Esophagus (tissue), 2 donors: ENCODE results near the gene GSAP. TPM values are rescaled to one million over a fixed set of nuclear protein-coding genes. Genes with fewer than 3 reads are reported as not detected.
A peak's percentile ranks its signal among the peaks of the same experiment; 100 is the strongest.
"Not testable (repeated sequence)": the region's sequence is repeated elsewhere in the genome, so short reads cannot be mapped to it uniquely, and the experiment has no call there.

Experiments used
- H3K27ac ChIP-seq, 2 donors: one replicate each; pipeline ENCODE4 v1.5.1; 2013; ENCODE audit warnings: low read depth in 2 of 2, mild to moderate bottlenecking in 2 of 2, inconsistent platforms in 1 of 2, low read length in 1 of 2, moderate library complexity in 1 of 2
- H3K27me3 ChIP-seq, 2 donors: one replicate each; pipeline ENCODE4 v1.6.1; 2013; ENCODE audit warnings: low read length in 2 of 2, control low read depth in 1 of 2, mild to moderate bottlenecking in 1 of 2; ENCODE audit not compliant: insufficient read depth in 2 of 2, control insufficient read depth in 1 of 2
- H3K36me3 ChIP-seq, 2 donors: one replicate each; pipeline ENCODE4 v1.6.1; 2013; ENCODE audit warnings: low read length in 1 of 2; ENCODE audit not compliant: control insufficient read depth in 2 of 2, insufficient read depth in 2 of 2
- H3K4me1 ChIP-seq, 2 donors: one replicate each; pipeline ENCODE4 v1.6.1; 2013; ENCODE audit warnings: low read length in 1 of 2; ENCODE audit not compliant: control insufficient read depth in 2 of 2, insufficient read depth in 2 of 2
- H3K4me3 ChIP-seq, 2 donors: one replicate each; pipeline ENCODE4 v1.5.1; 2013; ENCODE audit warnings: low read length in 2 of 2, mild to moderate bottlenecking in 2 of 2, low read depth in 1 of 2, moderate library complexity in 1 of 2
- H3K9me3 ChIP-seq, 2 donors: one replicate each; pipeline ENCODE4 v1.6.1; 2013; ENCODE audit warnings: mild to moderate bottlenecking in 2 of 2, low read depth in 1 of 2, low read length in 1 of 2, moderate library complexity in 1 of 2; ENCODE audit not compliant: control insufficient read depth in 2 of 2, insufficient read depth in 1 of 2
- WGBS, 2 donors: extraction: QIAGEN DNeasy Blood & Tissue Kit; methylation state at CpG; one replicate each; pipeline ENCODE4 v1.1.7; 2013; 5-methylcytosine and 5-hydroxymethylcytosine counted together
- polyA plus RNA-seq, 2 donors: library from polyadenylated mRNA; stranded (reverse); fragments of 200-250 nt; gene quantifications; one replicate each; pipeline ENCODE4 v1.2.3, GENCODE V29; 2013
- donor health status: healthy with polysubstance abuse.
- donor health status: Bipolar disorder and iron deficiency.

Gene GSAP, protein sequence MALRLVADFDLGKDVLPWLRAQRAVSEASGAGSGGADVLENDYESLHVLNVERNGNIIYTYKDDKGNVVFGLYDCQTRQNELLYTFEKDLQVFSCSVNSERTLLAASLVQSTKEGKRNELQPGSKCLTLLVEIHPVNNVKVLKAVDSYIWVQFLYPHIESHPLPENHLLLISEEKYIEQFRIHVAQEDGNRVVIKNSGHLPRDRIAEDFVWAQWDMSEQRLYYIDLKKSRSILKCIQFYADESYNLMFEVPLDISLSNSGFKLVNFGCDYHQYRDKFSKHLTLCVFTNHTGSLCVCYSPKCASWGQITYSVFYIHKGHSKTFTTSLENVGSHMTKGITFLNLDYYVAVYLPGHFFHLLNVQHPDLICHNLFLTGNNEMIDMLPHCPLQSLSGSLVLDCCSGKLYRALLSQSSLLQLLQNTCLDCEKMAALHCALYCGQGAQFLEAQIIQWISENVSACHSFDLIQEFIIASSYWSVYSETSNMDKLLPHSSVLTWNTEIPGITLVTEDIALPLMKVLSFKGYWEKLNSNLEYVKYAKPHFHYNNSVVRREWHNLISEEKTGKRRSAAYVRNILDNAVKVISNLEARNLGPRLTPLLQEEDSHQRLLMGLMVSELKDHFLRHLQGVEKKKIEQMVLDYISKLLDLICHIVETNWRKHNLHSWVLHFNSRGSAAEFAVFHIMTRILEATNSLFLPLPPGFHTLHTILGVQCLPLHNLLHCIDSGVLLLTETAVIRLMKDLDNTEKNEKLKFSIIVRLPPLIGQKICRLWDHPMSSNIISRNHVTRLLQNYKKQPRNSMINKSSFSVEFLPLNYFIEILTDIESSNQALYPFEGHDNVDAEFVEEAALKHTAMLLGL
- 10 to 100 TPM in 1 of 2 donors, 1 to 10 TPM in 1; 4.4 to 13.8 TPM for polyA plus RNA-seq

DNA sequence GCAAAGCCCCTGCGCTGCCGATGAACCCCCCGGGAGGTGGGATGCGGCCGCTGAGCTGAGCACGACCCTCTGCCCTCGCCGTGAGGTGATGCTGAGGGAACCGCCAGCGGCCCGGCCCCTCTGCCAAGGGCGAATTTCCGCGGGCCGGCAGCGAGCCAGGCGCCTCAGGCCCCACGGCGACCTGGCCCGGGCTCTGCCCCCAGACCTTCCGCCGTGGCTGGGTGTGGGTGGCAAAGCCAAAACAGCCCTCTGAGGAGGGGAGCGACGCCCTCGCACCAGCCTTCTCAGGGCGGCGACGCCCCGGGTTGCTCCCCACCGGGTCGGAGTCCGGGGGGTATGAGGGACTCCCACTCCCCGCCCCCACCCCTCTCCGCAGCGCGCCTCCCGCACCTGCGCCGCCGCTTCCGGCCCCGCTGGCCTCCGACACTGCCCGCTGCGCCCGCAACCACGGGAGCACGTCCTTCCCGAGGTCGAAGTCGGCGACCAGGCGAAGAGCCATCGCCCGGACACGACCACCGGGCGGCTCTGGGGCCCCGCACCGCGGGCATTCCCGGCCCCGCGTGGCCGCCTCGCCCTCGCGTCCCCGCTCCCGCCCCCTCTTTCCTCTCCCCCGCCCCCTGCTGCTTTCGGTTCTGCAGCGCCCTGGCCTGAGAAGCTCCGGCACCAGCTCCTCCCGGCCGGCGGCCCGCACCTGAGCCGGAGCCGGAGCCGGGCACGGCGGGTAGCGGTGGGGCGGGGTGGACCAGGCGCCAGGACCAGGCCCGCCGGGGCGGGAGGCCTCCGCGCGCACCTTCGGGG is at the start of gene GSAP:
GSAP (minus strand) TSS at position 527 of the 798 bp plus-strand sequence; CDS start at position 499, 28 bp downstream.
- Histone ChIP-seq H3K4me3 (peak within 1 kb of the TSS; percentile 71 to 79), H3K9me3 (no peaks in the 10 kb centered on the region), H3K27me3 (no peaks in the 10 kb centered on the region), H3K27ac (peak within 1 kb of the TSS; percentile 85 to 87), H3K4me1 (peaks cover 0 to 6% of the 10 kb centered on the region in 2 donors), H3K36me3 (no peaks in the 10 kb centered on the region)
- 1 to 3% methylated on average over 89 to 93 of the region's 93 CpGs for WGBS, 2 donors

DNA sequence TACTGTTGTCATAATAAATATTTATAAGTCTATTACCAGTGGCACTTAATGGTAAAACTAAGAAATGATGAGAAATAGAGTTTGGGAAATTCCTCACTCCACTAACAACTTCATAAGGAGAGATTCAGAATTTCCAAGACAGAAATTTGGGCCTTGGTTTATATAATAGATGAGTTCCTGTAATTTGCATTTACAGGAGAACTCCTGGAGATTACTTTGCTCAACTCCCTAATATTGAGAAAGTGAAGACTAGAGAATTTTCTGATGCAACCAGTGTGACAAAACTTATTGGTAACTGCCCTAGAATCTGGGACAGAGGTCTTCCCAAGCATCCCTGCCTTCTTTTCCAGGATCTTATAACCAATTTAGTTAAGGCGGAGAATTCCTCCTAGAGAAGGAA is 49.1 kb upstream of the GSAP start:
- Histone ChIP-seq H3K9me3 (no peaks in the 10 kb centered on the region), H3K4me3 (no peak overlapping the region), H3K4me1 (peaks cover 0 to 3% of the 10 kb centered on the region in 2 donors), H3K36me3 (no peaks in the 10 kb centered on the region), H3K27me3 (no peaks in the 10 kb centered on the region), H3K27ac (no peak overlapping the region)
- 97 to 98% methylated on average over 1 of the region's 1 CpG for WGBS, 2 donors

DNA sequence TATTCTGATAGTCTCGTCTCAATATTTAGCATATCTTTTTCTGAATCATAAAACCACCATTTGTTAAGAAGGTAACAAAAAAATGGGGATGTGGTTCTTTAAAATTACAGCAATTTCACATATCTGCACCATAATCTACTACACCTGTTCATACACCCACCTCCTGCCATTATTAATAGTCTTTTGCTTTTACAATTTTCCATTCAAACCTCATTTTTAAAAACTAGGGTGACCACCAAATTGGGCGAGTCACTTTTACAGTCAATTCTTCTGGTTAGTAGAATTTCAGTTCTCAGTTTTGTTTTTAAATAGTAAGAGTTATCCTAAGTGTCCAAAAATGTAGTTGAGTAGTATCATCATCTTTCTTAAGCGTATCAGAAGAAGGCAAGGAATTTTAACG is 48.4 kb upstream of the GSAP start:
- Histone ChIP-seq H3K9me3 (no peaks in the 10 kb centered on the region), H3K4me1 (peaks cover 0 to 3% of the 10 kb centered on the region in 2 donors), H3K36me3 (no peaks in the 10 kb centered on the region), H3K4me3 (no peak overlapping the region), H3K27me3 (no peaks in the 10 kb centered on the region), H3K27ac (no peak overlapping the region)
- WGBS, 2 donors = 87 to 89% methylated on average over 4 of the region's 4 CpGs

DNA sequence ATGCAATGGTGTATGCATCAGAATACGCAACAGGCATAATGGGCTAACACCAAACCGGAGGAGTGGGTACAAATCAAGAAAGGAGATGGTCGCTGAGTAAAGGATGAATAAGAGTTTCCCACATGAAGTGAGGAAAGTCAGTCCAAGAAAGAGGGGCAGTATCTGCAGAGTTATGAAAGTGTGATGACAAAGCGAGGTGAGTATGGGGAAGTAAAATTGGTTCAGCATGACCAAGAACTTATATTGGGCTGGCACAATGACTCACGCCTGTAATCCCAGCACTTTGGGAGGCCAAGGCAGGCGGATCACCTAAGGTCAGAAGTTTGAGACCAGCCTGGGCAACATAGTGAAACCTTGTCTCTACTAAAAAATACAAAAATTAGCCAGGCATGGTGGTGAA is 47.5 kb upstream of the GSAP start:
- not testable (repeated sequence) for H3K36me3 ChIP-seq, H3K27ac ChIP-seq, H3K4me3 ChIP-seq, H3K4me1 ChIP-seq, H3K9me3 ChIP-seq, H3K27me3 ChIP-seq
- WGBS, 2 donors = 73 to 75% methylated on average over 6 of the region's 6 CpGs

DNA sequence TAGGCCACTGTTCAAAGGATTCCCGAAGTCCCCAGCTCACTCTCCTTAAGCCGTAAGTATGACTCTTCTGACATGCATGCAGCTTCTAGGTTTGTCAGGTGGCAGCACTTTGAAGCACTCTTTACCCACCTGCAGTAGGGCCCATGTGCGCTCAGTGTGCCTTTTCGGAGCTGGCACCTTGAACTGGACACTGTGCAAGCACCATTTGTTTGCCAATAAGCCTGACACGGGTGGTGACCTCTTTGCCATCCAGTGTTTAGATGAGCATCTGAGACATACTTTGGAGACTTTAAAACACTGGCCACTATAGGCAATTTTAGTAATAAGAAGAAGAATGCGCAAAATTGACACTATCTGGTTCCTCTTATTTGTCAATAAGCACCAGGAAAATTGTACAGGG is 45.7 kb upstream of the GSAP start:
- Histone ChIP-seq H3K27me3 (no peaks in the 10 kb centered on the region), H3K9me3 (no peaks in the 10 kb centered on the region)
- 95 to 96% methylated on average over 6 of the region's 6 CpGs for WGBS, 2 donors

DNA sequence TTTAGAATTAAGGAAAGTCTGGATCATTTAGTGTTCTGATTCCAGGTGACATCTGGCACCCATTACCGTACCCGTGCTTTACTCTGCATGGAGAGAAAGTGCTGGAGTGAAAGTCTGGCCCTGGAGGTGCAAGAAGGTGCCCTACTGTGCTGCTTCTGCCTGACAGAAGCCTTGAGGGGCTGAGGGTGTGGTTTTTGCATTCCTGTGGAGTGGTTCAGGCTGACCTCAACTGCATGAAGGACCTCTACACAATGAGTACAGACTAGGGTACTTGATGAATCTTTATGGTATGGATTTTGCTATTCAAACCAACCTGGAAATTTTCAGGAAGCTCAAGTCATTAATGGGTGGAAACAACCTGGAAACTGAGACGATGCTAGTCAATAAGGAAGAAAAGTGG is 45.1 kb upstream of the GSAP start:
- no peak overlapping the region for H3K4me3 ChIP-seq
- H3K36me3 ChIP-seq = no peaks in the 10 kb centered on the region
- H3K27me3 ChIP-seq = no peaks in the 10 kb centered on the region
- WGBS, 2 donors = 87 to 92% methylated on average over 3 of the region's 3 CpGs
- no peaks in the 10 kb centered on the region for H3K9me3 ChIP-seq
- H3K27ac ChIP-seq = no peak overlapping the region
- peaks cover 0 to 3% of the 10 kb centered on the region in 2 donors for H3K4me1 ChIP-seq

More for the DNA sequence above, 45.7 kb upstream of the GSAP start:
- Histone ChIP-seq H3K4me1 (peaks cover 0 to 3% of the 10 kb centered on the region in 2 donors), H3K27ac (no peak overlapping the region), H3K4me3 (no peak overlapping the region), H3K36me3 (no peaks in the 10 kb centered on the region)

DNA sequence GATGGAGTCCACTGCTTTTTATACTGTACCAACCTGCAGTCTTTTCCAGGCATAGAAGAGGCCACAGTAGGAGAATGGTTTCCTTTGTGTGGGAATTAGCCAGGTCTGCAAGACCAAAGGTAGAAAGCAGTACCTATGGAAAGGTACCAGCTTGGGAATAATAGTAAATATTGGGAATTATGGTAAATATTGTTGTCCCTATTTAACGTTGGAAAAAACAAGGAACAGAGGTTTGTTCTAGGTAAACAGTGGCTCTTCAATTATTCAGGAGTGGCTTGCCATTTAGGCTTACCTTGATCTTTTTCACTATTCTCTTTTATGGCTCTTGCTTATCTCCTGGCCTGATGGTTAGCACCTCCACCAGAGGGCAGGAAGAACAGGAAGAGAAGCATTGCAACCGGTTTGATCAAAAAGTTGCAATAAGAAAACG is 43.9 kb upstream of the GSAP start:
- WGBS, 2 donors = 50 to 54% methylated on average over 3 of the region's 3 CpGs
- Histone ChIP-seq H3K27ac (no peak overlapping the region), H3K9me3 (no peaks in the 10 kb centered on the region)

DNA sequence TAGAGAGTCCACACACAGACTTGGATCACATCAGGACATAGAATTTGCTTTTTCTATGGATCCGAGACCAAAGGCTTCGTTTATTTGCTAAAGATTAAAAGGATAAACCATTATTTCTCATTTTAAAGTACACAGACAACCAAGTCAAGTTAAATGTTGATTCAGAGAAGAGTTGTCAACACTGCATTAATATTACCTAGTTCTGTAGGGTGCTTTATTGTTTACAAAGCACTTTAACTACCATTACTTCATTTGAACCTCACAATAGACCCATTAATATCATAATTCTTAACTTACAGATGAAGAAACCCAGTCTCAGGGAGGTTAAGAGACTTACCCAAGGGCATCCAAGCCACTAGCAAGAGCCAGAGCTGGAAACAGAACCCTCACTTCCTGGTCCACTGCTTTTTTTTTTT is 43.2 kb upstream of the GSAP start:
- H3K36me3 ChIP-seq = no peaks in the 10 kb centered on the region
- 85% methylated on average over 2 of the region's 2 CpGs for WGBS, 2 donors
- no peaks in the 10 kb centered on the region for H3K9me3 ChIP-seq
- no peak overlapping the region for H3K27ac ChIP-seq
- no peak overlapping the region for H3K4me3 ChIP-seq
- peaks cover 0 to 3% of the 10 kb centered on the region in 2 donors for H3K4me1 ChIP-seq
- no peaks in the 10 kb centered on the region for H3K27me3 ChIP-seq

More for the DNA sequence above, 43.9 kb upstream of the GSAP start:
- H3K4me1 ChIP-seq = peaks cover 0 to 3% of the 10 kb centered on the region in 2 donors
- no peaks in the 10 kb centered on the region for H3K27me3 ChIP-seq
- H3K4me3 ChIP-seq = no peak overlapping the region
- H3K36me3 ChIP-seq = no peaks in the 10 kb centered on the region

DNA sequence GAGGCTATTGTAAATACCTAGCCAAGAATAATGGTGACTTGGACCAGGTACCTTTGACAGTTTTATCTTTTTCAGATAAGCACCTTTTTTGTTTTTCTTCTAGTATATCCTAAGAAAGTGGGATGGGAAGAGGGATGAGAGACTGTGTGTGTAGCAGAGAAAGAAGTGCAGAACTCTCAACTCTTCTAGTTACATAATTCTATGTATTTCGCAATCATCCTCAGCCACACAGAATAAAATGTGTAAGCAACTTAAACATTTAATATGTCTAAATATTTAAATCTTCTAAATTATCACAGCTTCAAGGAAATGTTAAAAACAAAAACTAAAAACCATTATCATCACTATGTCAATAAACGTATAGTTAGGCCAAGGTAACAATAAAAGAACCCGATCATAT is 42.6 kb upstream of the GSAP start:
- no peaks in the 10 kb centered on the region for H3K36me3 ChIP-seq
- no peak overlapping the region for H3K27ac ChIP-seq
- H3K27me3 ChIP-seq = no peaks in the 10 kb centered on the region
- H3K4me1 ChIP-seq = peaks cover 0 to 3% of the 10 kb centered on the region in 2 donors
- 88 to 91% methylated on average over 3 of the region's 3 CpGs for WGBS, 2 donors
- H3K4me3 ChIP-seq = no peak overlapping the region
- H3K9me3 ChIP-seq = no peaks in the 10 kb centered on the region
